A549 treated with GW870086 at 1 μM for 4 hours (cell line): ENCODE measurements around the gene DEDD2. TPM values are rescaled to one million over a fixed set of nuclear protein-coding genes. Genes with fewer than 3 reads are reported as not detected.

ENCODE experiments used
- total RNA-seq: library from RNA; stranded (reverse); fragments of 200-300 nt; extraction: Qiagen RNA extraction; gene quantifications from 5 replicates; pipeline ENCODE4 v1.2.3, GENCODE V29; 2022; ENCODE audit warnings: low read depth

Gene DEDD2, protein sequence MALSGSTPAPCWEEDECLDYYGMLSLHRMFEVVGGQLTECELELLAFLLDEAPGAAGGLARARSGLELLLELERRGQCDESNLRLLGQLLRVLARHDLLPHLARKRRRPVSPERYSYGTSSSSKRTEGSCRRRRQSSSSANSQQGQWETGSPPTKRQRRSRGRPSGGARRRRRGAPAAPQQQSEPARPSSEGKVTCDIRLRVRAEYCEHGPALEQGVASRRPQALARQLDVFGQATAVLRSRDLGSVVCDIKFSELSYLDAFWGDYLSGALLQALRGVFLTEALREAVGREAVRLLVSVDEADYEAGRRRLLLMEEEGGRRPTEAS
- total RNA-seq, result 54.3 to 74.7 TPM (median 66.0 TPM) in 5 replicates

GRCh38 chr19:42217520-42218437 is at the start of gene DEDD2:
TSS of gene DEDD2 (minus strand) at chr19:42217677. CDS start at chr19:42217007, 670 bp downstream.

DNA sequence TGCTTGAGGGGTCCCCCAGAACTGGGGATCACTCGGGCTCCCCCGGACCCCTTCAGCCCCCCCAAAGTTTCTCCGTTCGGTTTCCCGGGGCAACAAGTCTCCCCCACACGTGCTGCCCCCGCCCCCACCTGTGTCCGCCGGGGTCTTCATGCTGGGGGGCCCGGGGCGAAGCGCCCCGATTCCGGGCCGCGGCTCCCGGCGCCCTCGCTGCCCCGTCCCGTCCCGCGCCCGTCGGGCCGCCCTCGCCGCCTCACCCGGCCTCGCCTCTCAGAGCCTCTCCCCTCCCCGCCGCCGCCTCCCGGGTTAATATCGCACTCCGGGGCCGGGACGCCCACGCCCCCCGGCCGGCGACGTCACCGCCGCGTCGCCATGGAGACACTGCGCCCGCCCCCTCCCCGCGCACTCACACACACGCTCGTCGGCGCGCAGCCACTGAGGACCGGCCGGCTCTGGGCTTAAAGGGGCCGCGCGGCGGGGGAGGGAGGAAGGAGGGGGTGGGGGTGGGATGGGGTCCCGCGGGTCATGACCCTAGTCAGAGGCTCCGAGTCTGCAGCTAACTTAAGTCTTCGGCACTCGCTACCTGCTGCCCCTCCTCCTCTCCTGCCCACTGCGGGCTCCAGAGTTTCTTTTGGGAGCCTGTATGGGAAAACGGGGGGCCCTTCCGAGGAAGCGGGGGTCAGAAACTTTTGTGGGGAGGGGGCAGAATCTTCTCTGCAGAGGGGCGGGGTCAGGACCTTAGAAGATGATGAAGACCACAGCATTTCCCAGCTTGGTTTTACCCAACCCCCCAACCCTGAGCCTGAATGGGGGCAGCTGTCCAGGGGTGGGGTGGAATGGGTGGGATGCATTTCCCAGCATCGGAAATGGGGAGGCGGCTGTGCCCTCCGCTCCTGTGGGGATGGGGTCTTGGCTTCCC is 37.6 kb upstream of the DEDD2 start, which contains the start of gene ERF:
Gene ERF (minus strand): TSS at position 279 of the 916 bp plus-strand sequence. CDS start 129 bp downstream, at position 150.

DNA sequence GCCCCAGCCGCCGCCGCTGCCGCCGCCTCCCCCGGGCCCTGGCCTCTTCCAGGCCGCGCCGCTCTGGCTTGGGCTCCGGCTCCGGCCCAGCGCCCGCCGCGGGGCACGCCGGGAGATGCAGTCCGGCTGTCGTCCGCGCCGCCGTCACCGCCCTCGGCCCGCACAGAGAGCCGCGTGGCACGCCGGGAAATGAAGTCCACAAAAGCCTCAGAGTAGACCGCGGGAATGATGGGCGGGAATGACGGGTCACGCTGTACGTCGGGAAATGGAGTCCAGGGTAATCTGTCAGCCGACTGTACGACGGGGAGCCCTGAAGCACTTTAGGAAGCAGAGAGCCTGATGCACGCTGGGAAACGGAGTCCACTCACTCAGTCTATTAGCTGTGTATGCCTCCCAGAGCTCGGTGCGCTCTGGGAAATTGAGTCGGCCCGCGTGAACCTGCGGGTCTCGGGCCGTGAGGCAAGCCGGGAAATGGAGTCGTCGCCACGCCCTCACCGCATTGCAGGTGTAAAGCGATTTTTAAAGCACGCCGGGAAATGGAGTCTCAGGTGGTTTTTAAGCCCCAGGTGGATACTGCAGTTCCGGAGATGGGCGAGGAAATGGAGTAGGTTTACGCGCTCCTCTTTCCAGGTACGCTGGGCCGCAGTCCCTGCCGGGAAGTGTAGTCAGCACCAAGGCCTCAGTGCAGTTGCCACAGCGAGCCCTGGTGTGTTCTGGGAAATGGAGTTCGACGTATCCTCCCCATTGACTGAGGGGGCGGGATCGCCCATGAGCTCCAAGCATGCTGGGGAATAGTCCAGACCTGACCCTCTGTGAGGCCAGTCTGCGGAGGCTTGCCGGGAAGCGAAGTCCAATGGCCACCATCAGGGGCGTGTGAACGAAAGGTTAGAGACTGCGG is 25.3 kb upstream of the DEDD2 start, which contains the start of gene GSK3A:
Gene GSK3A (minus strand): TSS at position 91 of the 898 bp plus-strand sequence. CDS start 137 bp downstream, outside the sequence.

DNA sequence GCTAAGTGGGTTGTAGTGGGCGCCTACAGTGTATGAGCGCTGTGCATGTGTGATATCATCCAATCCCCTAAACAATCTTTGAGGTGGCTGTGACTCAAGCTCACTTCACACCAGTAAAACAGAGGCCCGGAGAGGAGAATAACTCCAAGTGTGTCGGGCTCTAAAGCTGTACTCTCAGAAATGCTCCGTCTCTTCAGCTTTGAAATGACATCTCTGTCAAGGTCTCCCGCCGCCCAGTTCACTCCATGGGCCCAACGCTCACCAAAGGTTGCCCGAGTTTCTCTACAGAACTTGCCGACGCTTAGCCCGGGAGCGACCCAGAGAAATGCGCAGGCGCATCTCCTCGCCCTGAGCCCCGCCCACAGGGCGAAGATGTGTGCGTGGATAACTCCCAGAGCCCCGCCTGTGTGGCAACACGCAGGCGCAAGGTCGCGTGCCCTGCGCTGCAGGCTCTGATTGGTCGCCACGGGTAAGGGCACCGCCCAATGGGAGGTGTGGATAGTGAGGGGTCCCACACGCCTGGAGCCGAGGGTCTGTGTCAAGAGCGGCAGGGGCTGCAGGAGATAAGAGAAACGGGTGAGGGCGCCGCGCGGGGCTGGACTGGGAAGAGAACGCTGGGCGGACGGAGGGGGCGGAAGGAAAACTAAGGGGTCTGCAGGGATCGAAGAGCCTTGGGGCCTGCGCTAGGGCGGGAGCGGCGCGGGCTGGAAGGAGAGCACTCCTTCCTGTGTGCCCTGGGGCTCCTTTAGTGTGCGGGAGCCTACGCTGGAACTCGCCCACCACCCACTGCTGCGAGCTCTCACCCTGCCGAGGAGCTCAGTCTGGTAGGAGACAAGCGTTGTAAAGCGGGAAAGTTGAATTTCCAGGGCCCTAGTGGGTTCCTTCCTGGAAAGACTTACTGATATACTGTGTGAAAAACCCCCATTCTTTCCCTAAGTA is 2.6 kb upstream of the DEDD2 start, which contains the start of gene ZNF526:
Gene ZNF526 (plus strand): TSS at position 501 of the 939 bp plus-strand sequence. CDS start 4,092 bp downstream, outside the sequence.

Other genes with a start within 250 kb of the DEDD2 start
- 3.5 to 5.8 TPM (median 4.7 TPM) in 5 replicates for gene ATP1A3, start 223.4 kb downstream of the DEDD2 start, total RNA-seq
- 0.37 to 0.50 TPM (median 0.42 TPM) in 5 replicates for gene GRIK5, start 147.5 kb downstream of the DEDD2 start, total RNA-seq
- gene ZNF574, start 141.5 kb downstream of the DEDD2 start, total RNA-seq, result 28.7 to 38.8 TPM (median 36.8 TPM) in 5 replicates
- gene POU2F2, start 85.2 kb downstream of the DEDD2 start, total RNA-seq, result 0.15 to 0.80 TPM (median 0.41 TPM) in 5 replicates
- gene ZNF526, start 2.6 kb upstream of the DEDD2 start, total RNA-seq, result 15.5 to 21.1 TPM (median 19.8 TPM) in 5 replicates
- gene GSK3A, start 24.9 kb upstream of the DEDD2 start, total RNA-seq, result 104 to 150 TPM (median 147 TPM) in 5 replicates
- gene ERF, start 37.5 kb upstream of the DEDD2 start, total RNA-seq, result 99.1 to 124 TPM (median 117 TPM) in 5 replicates
- gene CIC, start 51.6 kb upstream of the DEDD2 start, total RNA-seq, result 38.6 to 52.2 TPM (median 47.4 TPM) in 5 replicates
- 3.6 to 4.9 TPM (median 4.3 TPM) in 5 replicates for gene PRR19, start 84.5 kb upstream of the DEDD2 start, total RNA-seq
- gene PAFAH1B3, start 84.9 kb upstream of the DEDD2 start, total RNA-seq, result 132 to 152 TPM (median 151 TPM) in 5 replicates
- gene TMEM145, start 95.6 kb upstream of the DEDD2 start, total RNA-seq, result 2.2 to 3.9 TPM (median 3.2 TPM) in 5 replicates
- gene MEGF8, start 108.0 kb upstream of the DEDD2 start, total RNA-seq, result 19.0 to 25.2 TPM (median 23.3 TPM) in 5 replicates
- 40.7 to 55.2 TPM (median 48.7 TPM) in 5 replicates for gene CNFN, start 172.6 kb upstream of the DEDD2 start, total RNA-seq
- gene LIPE, start 209.7 kb upstream of the DEDD2 start, total RNA-seq, result 1.4 to 2.9 TPM (median 2.3 TPM) in 5 replicates
- 0.18 TPM in 1 of 5 replicates, not detected in the others for gene CXCL17, start 225.3 kb upstream of the DEDD2 start, total RNA-seq